Inflammatory macrophage treated with lipopolysaccharide for 1 hour (primary cell): Measurements from ENCODE around the gene GDF10.
A peak's percentile ranks its signal among the peaks of the same experiment; 100 is the strongest.

Experiments used
- DNase-seq, 2 donors: peaks; one replicate each; pipeline ENCODE4 v3.0.0-alpha.2; 2020 to 2022

GDF10 gene

GRCh38 chr10:47295411-47295810 lies 4.6 kb upstream of the GDF10 start:
- no peak for DNase-seq

GRCh38 chr10:47296156-47296894 lies 3.7 kb upstream of the GDF10 start:
- peak in 1 of 2 donors; percentile 22 for DNase-seq

DNA sequence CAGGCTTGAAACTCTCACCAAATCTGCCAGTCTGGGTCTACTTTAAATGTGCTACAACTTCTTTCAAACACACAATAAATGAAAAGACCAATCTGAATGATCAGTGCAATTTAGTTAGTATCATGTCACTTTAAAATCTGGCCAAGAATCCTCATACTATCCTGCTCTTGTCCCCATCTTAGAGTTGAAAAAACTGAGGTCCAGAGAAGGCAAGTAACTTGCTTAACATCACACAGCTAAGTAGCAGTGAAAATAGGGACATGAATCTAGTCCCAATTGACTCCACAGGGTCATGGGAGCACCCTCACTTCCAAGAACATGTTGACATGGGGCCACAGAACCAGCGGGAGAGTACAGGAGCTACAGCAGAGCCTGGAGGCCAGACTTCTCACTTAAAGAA lies 3.1 kb upstream of the GDF10 start:
- no peak for DNase-seq

DNA sequence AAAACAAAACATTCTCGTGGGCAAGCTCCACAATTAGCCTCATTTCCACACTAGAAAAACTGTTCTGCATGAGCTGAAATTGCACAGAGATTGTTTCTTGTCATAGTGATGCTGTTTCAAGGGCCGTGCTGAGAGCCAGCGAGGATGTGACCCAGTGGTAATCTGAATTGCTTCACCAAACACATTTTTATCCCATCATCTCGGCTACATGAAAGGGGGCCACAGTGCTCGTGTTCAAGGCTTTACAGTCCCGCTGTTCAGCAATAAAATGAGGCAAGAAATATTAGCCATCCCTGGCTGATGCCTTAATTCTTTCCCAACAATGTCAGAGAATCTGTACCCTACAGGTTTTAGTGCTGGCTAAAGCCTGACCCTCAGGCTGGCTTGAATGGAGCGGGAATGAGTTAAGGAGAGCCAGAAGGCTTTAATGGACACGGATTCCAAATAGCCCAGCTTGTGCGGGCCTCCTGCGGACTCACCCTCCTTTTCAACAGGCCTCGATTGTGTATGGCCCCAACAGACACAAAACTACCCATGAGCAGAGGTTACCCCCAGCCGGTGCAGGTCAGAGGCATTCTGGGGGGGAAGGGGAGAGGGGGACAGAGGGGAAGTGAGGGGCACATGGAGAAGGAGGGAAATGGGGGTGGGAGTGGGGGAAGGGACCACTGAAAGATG lies 2.0 kb upstream of the GDF10 start:
- no peak for DNase-seq

GRCh38 chr10:47298715-47299114 lies 1.3 kb upstream of the GDF10 start:
- no peak for DNase-seq

DNA sequence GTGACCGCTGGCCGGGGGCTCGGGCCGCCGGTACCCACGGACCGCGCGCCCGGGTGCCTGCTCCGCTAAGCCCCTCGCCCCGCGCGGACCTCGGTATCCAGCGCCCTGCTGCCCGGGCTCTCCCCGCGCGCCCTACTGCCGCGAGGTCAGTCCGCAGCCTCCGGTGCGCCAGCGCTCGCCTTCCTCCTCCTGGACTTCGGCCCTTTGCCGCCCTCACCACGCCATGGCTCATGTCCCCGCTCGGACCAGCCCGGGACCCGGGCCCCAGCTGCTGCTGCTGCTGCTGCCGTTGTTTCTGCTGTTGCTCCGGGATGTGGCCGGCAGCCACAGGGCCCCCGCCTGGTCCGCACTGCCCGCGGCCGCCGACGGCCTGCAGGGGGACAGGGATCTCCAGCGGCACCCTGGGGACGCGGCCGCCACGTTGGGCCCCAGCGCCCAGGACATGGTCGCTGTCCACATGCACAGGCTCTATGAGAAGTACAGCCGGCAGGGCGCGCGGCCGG lies 483 bp downstream of the GDF10 start:
- no peak for DNase-seq

GRCh38 chr10:47301833-47302232 lies 1.8 kb downstream of the GDF10 start:
- DNase-seq: no peak

DNA sequence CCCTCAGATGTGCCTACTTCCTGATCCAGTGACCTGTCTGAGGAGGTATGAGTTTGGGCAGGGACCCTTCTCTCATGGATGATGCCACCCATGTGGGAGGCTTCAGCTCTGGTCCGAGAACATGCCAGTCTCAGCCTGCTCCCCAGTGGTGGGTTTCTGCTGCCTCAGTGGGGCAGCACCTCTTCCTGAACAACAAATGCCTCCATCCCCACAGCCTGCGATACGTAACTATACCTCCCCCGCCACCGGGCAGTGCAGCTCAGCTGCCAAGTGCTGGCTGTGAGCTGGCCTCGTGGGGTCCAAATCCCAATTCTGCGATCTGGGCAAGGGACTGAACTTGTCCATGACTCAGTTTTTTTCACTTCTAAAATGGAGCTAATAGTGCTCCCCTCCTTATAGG lies 3.1 kb downstream of the GDF10 start:
- DNase-seq: no peak

GRCh38 chr10:47303866-47304265 lies 3.9 kb downstream of the GDF10 start:
- no peak for DNase-seq

GRCh38 chr10:47305566-47305965 lies 5.6 kb downstream of the GDF10 start:
- DNase-seq: no peak

GRCh38 chr10:47306387-47307210 lies 6.6 kb downstream of the GDF10 start:
- no peak for DNase-seq

- no peak for DNase-seq
Observed at GRCh38 chr10:47307381-47307780, 7.4 kb downstream of the GDF10 start.

- DNase-seq: no peak
Observed at GRCh38 chr10:47308775-47309174, 8.8 kb downstream of the GDF10 start.

- DNase-seq: peak in 1 of 2 donors; percentile 5
Observed at GRCh38 chr10:47309408-47310089, 9.6 kb downstream of the GDF10 start.

- no peak for DNase-seq
Observed at GRCh38 chr10:47310090-47310505, 10.1 kb downstream of the GDF10 start.

GRCh38 chr10:47311193-47311931 lies 11.4 kb downstream of the GDF10 start:
- DNase-seq: no peak

DNA sequence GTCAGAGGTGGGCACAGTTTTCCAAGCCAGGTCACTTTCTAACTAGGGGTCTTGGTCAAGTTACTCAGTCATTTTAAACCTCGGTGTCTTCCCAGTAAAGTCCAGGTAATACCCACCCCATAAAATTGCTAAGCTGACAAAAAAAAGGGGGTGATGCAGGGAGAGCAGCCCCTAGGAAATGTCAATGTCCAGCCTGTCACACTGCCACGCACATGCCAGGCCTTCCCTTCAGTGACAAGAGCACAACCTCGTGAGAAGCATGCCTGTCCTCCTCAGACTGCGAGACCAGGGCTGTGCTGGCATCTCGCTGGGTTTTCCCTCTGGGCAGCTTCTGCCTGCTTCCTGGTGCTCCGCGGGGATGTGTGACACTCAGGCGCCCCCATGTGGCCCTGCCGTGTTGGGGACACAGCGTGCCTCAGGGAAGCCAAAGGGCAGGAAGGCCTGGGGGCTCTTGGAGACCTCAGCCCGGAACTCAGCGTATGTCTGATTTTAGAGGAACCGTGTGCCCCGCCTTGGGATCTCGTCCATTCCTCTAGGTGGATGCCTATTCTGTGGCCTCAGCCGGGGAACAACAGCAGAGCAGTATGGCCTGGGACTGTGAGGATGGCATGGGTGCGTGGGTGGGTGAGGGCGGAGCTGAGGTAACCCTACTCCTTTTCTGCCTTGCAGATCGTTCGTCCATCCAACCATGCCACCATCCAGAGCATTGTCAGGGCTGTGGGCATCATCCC lies 12.1 kb downstream of the GDF10 start:
- DNase-seq: peak; percentile 78 to 90

- DNase-seq: no peak
Observed at GRCh38 chr10:47312663-47312995, 12.6 kb downstream of the GDF10 start.

DNA sequence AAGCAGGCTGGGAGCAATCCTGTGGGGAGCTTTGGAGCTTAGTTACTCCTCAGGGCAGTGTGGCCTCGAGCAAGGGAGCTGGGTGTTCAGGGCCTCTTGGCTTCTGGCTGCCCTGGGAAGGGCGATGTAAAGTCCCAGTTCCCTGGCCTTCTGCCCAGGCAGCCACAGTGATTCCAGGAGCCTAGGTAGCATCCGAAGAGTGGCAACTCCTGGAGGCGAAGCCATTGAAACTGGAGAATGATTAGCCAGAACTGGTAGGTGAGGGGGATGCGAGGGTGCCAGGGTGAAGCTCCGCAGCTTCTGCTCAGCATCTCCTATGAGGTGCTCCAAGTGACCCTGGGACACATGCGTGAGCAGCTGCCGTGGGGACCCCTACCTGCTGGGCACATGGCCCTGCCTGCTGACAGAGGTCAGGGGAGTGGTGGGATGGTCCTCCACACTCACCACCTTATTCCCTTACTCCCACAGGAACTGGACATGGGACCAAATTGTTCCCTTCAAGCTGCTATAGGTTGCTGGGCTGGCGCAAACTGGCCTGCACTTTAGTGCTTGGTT lies 14.5 kb downstream of the GDF10 start:
- no peak for DNase-seq

DNA sequence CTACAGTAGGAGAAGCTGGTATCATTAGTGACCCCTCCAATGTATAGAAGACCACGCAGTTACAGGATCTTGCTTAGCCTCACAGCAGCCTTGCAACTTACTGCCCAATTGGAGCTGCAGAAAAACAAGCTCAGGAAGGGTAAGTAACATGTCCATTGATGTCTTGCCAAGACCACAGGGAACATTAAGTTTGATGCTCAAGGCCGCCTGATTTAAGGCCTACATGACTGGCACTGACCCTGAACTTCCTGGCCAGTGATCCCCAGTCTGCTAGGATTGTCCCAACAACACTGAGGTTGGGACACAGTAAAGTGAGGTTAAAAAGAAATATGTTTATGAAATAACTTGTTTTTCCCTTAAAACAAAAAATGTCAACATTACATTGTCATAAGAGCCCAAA lies 15.4 kb downstream of the GDF10 start:
- no peak for DNase-seq

DNA sequence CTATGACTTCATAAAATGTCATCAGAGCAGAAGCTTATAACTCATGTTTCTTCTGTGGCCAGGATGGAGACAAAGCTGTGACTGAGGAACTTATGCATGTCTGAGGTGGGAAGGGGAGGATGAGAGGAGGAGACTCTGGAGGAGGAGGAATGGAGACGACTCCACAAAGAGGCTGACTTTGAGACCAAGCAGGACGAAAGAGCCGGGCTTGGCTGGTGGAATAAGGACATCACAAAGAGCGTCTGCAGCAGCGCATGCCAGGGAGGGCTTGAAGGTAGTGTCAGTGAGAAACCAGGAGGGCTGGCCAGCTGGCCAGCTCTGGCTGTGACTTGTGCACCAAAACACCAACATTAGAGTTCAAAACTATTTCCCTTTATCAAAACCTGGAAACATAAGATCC lies 16.1 kb downstream of the GDF10 start:
- DNase-seq: no peak
